AG09319 (cell line): ENCODE data around the gene PLA2G4B.

Experiments used
- DNase-seq: peaks from one replicate; pipeline ENCODE4 v3.0.0-alpha.2; 2010; ENCODE audit warnings: low read depth; ENCODE audit errors: extremely low read depth
- CTCF ChIP-seq: IDR thresholded peaks from 2 replicates; pipeline ENCODE4 v1.5.1; 2011; ENCODE audit warnings: low read depth, mild to moderate bottlenecking, inconsistent platforms, low read length, moderate library complexity

Gene PLA2G4B

DNA sequence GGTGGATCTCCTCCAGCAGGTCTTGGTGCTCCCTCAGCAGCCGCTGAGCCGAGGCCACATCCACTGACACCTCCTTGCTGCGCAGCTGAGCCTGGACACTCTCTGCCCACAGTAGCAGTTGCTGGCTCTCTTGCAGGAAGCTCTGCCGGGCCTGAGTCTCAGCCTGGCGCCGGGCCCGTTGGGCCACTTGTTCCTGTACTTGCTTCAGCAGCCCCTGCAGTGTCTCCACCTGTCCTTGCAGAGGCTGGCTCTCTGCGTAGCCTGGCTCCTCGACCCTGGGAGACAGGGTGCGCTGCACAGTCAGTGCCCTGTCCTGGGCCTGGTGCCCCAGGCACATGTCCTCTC lies 39.7 kb downstream of the PLA2G4B start:
- no peak for TF ChIP-seq CTCF
- no peak for DNase-seq

DNA sequence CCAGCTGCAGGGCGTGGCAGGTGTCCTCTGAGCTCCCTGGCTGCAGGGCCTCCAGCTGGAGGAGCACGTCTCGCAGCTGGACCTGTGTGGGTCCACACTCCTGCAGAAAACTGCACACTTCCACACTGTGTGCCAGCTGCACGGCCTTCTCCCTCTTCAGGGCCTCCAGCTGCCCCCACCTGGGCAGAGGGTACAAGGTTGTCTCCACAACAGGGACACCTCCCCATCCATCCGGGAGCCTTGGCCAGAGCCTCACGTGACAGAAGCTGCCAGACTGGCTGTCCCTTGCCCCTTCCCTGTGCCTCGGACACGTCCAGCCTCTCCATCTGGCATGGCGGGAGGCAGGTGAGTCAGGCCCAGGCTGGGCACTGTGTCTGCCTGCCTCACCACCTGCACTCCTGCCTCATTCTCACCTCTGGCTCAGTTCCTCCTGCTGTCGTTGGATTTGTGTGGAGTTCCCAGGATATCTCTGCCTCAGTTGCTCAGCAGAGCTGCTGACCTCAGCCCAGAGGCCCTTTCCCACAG lies 40.7 kb downstream of the PLA2G4B start:
- no peak for TF ChIP-seq CTCF
- DNase-seq = no peak

GRCh38 chr15:41880156-41880877 lies 41.7 kb downstream of the PLA2G4B start:
- no peak for TF ChIP-seq CTCF
- no peak for DNase-seq

GRCh38 chr15:41881086-41881485 lies 42.4 kb downstream of the PLA2G4B start:
- no peak for TF ChIP-seq CTCF
- no peak for DNase-seq

DNA sequence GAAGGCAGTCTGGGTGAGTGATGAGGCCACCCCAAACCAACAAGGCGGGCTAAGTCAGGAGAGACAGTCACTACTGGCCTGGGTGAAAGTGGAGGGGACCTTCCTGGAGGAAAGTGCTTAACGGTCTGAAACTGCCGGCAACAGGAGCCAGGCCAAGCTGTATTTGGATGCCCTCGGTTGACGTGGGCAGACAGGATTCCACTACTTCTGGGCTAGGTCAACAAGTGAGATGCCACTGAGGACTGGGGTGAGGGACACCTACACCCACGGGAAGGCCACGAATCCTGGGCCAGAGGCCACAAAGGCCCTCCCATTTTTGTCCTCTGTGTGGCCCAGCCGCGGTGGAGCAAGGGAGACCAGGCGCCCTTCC lies 42.9 kb downstream of the PLA2G4B start:
- TF ChIP-seq CTCF = no peak
- no peak for DNase-seq

- DNase-seq = no peak
- TF ChIP-seq CTCF = no peak
Observed at GRCh38 chr15:41881920-41882688, 43.5 kb downstream of the PLA2G4B start.
